ENCODE measurements around the gene AMDHD2. TPM values are rescaled to one million over a fixed set of nuclear protein-coding genes. Genes with fewer than 3 reads are reported as not detected.

The AMDHD2 gene
- total RNA-seq, 2 donors from 2014 or later, result 42.6 to 67.0 TPM

DNA sequence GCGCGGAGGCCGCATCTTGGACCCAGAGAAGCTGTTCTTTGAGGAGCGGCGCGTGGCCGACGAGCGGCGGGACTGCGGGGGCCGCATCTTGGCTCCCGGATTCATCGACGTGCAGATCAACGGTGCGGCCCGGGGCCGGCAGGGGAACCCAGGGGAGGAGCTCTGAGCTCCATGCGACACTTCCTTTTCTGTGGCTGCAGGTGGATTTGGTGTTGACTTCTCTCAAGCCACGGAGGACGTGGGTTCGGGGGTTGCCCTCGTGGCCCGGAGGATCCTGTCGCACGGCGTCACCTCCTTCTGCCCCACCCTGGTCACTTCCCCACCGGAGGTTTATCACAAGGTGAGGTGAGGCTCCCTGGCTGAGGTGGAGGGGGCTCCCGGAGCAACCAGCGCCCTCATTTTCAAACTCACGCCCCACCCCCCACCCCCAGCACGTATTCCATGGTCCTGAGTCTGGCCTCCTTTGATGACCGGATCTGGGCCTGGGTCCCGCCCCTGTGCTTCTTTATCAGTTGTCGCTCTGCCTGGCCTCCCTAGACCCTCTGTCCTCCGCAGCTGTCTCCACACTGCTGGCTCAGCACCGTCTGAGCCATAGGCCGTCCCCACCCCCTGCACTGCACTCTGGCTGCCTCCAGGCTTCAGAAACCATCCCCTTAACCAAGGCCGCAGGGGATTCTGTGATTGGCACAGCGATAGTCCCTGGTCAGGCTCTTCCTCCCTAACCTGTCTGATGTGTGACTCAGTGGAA lies 787 bp downstream of the AMDHD2 start:
- TF ChIP-seq CTCF (IDR thresholded peaks at IDR 0.05), result no peak
- no peaks in the 10 kb centered on the region for H3K9me3 ChIP-seq
- H3K4me1 ChIP-seq (ENCODE audit: control insufficient read depth in 1 of 2, low read depth in 2 of 2), result peaks cover 37 to 50% of the 10 kb centered on the region in 2 donors
- peaks cover 8% of the 10 kb centered on the region for H3K36me3 ChIP-seq
- H3K27ac ChIP-seq, result no peak overlapping the region
- DNase-seq (ENCODE audit: low spot score) (no peak), ATAC-seq (ENCODE audit: insufficient number of reproducible peaks, low FRiP score, low read depth) (no peak)
- peak overlapping the region; percentile 70 for H3K4me3 ChIP-seq
- H3K27me3 ChIP-seq (replicated peaks; ENCODE audit: insufficient read depth), result no peaks in the 10 kb centered on the region

- H3K4me3 ChIP-seq, result no peak overlapping the region
- TF ChIP-seq CTCF (IDR thresholded peaks at IDR 0.05), result no peak
- no peaks in the 10 kb centered on the region for H3K9me3 ChIP-seq
- DNase-seq (ENCODE audit: low spot score), result no peak
- H3K27me3 ChIP-seq (replicated peaks; ENCODE audit: insufficient read depth), result no peaks in the 10 kb centered on the region
- no peak overlapping the region for H3K27ac ChIP-seq
- H3K4me1 ChIP-seq (ENCODE audit: control insufficient read depth in 1 of 2, low read depth in 2 of 2), result peaks cover 17 to 21% of the 10 kb centered on the region in 2 donors
- H3K36me3 ChIP-seq, result peaks cover 24% of the 10 kb centered on the region
- ATAC-seq (ENCODE audit: insufficient number of reproducible peaks, low FRiP score, low read depth), result no peak
Observed at GRCh38 chr16:2523801-2524231, 3.6 kb downstream of the AMDHD2 start.

- TF ChIP-seq CTCF (IDR thresholded peaks at IDR 0.05), result no peak
- H3K27me3 ChIP-seq (replicated peaks; ENCODE audit: insufficient read depth), result no peaks in the 10 kb centered on the region
- no peak overlapping the region for H3K27ac ChIP-seq
- ATAC-seq (ENCODE audit: insufficient number of reproducible peaks, low FRiP score, low read depth) (no peak), DNase-seq (ENCODE audit: low spot score) (no peak)
- no peak overlapping the region for H3K4me3 ChIP-seq
- peaks cover 30% of the 10 kb centered on the region for H3K36me3 ChIP-seq
- H3K4me1 ChIP-seq (ENCODE audit: control insufficient read depth in 1 of 2, low read depth in 2 of 2), result peaks cover 11 to 15% of the 10 kb centered on the region in 2 donors
- no peaks in the 10 kb centered on the region for H3K9me3 ChIP-seq
Observed at GRCh38 chr16:2524339-2524938, 4.3 kb downstream of the AMDHD2 start.

DNA sequence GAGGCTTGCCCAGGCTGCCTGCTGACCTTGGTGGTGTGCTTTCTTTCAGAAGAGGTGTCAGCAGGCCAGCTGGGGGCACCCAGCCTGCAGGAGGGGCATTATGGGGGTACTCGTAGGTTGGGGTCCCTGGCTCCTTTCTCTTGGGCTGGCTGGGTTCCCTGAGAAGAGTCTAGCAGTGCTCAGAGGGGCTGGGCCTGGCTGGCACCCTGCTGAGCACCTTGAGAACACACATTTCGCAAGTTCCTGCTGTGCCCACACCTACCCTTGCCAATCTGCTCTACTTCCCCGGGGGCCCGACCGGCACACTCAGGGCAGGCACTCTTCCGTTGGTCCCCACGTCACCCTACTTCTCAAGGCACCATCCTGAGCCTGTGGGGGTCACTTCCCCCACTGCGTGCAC lies 6.0 kb downstream of the AMDHD2 start:
- no peak overlapping the region for H3K27ac ChIP-seq
- peaks cover 6 to 11% of the 10 kb centered on the region in 2 donors for H3K4me1 ChIP-seq (ENCODE audit: control insufficient read depth in 1 of 2, low read depth in 2 of 2)
- no peaks in the 10 kb centered on the region for H3K27me3 ChIP-seq (replicated peaks; ENCODE audit: insufficient read depth)
- ATAC-seq (ENCODE audit: insufficient number of reproducible peaks, low FRiP score, low read depth), result no peak
- no peak for TF ChIP-seq CTCF (IDR thresholded peaks at IDR 0.05)
- no peak overlapping the region for H3K4me3 ChIP-seq
- H3K36me3 ChIP-seq, result peaks cover 32% of the 10 kb centered on the region
- no peaks in the 10 kb centered on the region for H3K9me3 ChIP-seq
- DNase-seq (ENCODE audit: low spot score), result no peak

DNA sequence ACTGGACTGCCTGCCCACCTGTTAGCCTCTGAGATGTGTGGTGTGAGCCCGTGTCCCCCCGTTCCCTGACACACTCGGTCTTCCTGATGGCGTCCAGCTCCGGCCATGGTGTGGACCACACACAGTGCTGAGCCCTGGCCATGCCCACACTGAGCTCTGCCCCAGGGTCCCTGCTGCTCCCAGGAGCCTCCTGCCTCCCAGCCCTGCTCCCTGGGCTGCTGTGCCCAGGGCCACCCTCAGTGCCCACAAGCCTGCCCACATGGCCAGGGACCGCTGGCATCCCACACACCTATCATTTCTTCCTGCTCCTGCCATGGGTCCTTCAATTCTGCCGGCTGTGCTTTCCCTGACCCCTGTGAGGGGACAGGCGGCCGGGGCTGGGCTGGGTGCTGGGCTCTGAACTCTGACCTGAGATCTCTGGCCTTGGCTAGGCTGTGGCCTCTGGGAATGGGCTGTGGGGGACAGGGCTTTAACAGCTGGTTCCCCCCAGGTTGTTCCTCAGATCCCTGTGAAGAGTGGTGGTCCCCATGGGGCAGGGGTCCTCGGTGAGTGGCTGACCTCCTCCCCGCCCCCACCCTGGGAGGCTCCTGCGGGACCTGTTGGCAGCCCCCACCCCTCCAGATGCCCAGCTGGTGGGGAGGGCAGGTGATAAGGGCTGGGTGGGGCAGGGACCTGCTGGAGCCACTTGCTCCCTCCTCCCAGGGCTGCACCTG lies 7.1 kb downstream of the AMDHD2 start:
- ATAC-seq (ENCODE audit: insufficient number of reproducible peaks, low FRiP score, low read depth) (no peak), DNase-seq (ENCODE audit: low spot score) (no peak)
- Histone ChIP-seq H3K27me3 (replicated peaks; ENCODE audit: insufficient read depth) (no peaks in the 10 kb centered on the region), H3K4me3 (no peak overlapping the region), H3K4me1 (ENCODE audit: control insufficient read depth in 1 of 2, low read depth in 2 of 2) (peaks cover 6 to 11% of the 10 kb centered on the region in 2 donors), H3K36me3 (peaks cover 32% of the 10 kb centered on the region), H3K9me3 (no peaks in the 10 kb centered on the region), H3K27ac (no peak overlapping the region)
- TF ChIP-seq CTCF (IDR thresholded peaks at IDR 0.05), result no peak
